ENCODE results near the gene NRIP1. TPM values are rescaled to one million over a fixed set of nuclear protein-coding genes. Genes with fewer than 3 reads are reported as not detected.
A peak's percentile ranks its signal among the peaks of the same experiment; 100 is the strongest.

Gene NRIP1
- total and polyA plus RNA-seq, 9 of the 15 experiments (the other 6 are each of a cell fraction or from before 2014, with no cell fraction given) = 4.3 to 42.8 (median 19.6) TPM

DNA sequence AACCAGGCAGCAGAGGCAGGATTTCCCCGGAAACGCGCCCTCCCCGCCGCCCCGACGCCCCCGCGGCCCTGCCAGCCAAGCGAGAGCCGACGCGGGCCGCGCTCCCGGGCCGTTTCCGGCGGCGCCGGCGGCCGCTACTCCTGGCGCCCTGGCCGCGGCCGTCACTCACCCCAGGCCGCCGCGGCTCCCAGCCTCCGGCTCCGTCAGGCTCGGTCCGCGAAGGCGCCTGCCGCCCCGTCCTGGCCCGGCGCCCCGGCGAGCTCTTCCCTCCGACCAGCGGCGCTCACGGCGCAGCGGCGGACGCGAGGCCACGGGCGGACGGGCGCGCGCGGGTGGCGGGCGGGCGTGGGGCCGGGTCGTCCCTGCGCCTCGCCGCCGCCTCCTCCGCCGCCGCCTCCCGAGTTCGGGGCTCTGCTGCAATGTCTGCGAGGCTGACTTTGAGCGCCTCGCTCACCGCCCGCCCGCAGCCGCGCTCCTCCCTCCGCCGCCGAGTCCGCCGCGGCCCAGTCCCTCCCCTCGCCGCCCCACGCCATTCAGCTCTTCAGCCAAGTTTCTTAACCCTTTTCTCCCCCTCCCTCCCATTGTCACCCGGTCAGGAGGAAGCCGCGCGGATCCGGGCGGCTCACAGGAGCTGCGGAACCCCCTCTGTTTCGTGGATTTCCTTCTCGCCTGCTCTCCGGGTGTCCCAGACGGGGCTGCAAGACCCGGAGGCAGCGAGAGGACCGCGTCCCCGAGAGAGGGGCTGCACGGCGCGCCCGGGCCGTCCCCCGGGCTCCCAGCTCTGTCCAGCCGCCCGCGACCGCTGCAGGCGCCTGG lies at the start of gene NRIP1 (continued):
- TF ChIP-seq, protein P1, sequence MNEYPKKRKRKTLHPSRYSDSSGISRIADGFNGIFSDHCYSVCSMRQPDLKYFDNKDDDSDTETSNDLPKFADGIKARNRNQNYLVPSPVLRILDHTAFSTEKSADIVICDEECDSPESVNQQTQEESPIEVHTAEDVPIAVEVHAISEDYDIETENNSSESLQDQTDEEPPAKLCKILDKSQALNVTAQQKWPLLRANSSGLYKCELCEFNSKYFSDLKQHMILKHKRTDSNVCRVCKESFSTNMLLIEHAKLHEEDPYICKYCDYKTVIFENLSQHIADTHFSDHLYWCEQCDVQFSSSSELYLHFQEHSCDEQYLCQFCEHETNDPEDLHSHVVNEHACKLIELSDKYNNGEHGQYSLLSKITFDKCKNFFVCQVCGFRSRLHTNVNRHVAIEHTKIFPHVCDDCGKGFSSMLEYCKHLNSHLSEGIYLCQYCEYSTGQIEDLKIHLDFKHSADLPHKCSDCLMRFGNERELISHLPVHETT (CRISPR knock-in tag; conservative IDR thresholded peaks at IDR 0.05 in 1 of 2, IDR thresholded peaks at IDR 0.05 in 1 of 2) = peak in 1 of 2 experiments; percentile 77; a peak in 2 of 4 replicates
- TF ChIP-seq MYNN (IDR thresholded peaks at IDR 0.05) (no peak), MYNN (CRISPR knock-in tag; IDR thresholded peaks at IDR 0.05) (no peak), YY1 (IDR thresholded peaks at IDR 0.05; ENCODE audit: borderline replicate concordance in 1 of 3, control insufficient read depth in 1 of 3, extremely low read depth in 1 of 3, insufficient read depth in 3 of 3, insufficient read length in 1 of 3, insufficient replicate concordance in 2 of 3, low read depth in 1 of 3, low read length in 2 of 3) (peak in 1 of 3 experiments; percentile 16), FUS (optimal IDR thresholded peaks at IDR 0.05; ENCODE audit: low read depth, low read length) (peak; percentile 14), RBBP5 (IDR thresholded peaks at IDR 0.05; ENCODE audit: borderline replicate concordance, insufficient read depth, low read length, poor library complexity, severe bottlenecking) (peak; percentile 77), ATF7 (IDR thresholded peaks at IDR 0.05) (peak; percentile 52), BRCA1 (IDR thresholded peaks at IDR 0.05) (no peak), BRCA1 (CRISPR knock-in tag; IDR thresholded peaks at IDR 0.05) (no peak), PHF8 (IDR thresholded peaks at IDR 0.05; ENCODE audit: borderline replicate concordance, low read length) (peak; percentile 66; the same call in 1 of the 2 replicates), ZNF785 (CRISPR knock-in tag; IDR thresholded peaks at IDR 0.05) (no peak)
- TF ChIP-seq, protein P2, sequence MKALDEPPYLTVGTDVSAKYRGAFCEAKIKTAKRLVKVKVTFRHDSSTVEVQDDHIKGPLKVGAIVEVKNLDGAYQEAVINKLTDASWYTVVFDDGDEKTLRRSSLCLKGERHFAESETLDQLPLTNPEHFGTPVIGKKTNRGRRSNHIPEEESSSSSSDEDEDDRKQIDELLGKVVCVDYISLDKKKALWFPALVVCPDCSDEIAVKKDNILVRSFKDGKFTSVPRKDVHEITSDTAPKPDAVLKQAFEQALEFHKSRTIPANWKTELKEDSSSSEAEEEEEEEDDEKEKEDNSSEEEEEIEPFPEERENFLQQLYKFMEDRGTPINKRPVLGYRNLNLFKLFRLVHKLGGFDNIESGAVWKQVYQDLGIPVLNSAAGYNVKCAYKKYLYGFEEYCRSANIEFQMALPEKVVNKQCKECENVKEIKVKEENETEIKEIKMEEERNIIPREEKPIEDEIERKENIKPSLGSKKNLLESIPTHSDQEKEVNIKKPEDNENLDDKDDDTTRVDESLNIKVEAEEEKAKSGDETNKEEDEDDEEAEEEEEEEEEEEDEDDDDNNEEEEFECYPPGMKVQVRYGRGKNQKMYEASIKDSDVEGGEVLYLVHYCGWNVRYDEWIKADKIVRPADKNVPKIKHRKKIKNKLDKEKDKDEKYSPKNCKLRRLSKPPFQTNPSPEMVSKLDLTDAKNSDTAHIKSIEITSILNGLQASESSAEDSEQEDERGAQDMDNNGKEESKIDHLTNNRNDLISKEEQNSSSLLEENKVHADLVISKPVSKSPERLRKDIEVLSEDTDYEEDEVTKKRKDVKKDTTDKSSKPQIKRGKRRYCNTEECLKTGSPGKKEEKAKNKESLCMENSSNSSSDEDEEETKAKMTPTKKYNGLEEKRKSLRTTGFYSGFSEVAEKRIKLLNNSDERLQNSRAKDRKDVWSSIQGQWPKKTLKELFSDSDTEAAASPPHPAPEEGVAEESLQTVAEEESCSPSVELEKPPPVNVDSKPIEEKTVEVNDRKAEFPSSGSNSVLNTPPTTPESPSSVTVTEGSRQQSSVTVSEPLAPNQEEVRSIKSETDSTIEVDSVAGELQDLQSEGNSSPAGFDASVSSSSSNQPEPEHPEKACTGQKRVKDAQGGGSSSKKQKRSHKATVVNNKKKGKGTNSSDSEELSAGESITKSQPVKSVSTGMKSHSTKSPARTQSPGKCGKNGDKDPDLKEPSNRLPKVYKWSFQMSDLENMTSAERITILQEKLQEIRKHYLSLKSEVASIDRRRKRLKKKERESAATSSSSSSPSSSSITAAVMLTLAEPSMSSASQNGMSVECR (CRISPR knock-in tag; IDR thresholded peaks at IDR 0.05) = 0 out of 2 replicates have a peak, but pooled peaks have one; percentile 19
- TF ChIP-seq, protein P3, sequence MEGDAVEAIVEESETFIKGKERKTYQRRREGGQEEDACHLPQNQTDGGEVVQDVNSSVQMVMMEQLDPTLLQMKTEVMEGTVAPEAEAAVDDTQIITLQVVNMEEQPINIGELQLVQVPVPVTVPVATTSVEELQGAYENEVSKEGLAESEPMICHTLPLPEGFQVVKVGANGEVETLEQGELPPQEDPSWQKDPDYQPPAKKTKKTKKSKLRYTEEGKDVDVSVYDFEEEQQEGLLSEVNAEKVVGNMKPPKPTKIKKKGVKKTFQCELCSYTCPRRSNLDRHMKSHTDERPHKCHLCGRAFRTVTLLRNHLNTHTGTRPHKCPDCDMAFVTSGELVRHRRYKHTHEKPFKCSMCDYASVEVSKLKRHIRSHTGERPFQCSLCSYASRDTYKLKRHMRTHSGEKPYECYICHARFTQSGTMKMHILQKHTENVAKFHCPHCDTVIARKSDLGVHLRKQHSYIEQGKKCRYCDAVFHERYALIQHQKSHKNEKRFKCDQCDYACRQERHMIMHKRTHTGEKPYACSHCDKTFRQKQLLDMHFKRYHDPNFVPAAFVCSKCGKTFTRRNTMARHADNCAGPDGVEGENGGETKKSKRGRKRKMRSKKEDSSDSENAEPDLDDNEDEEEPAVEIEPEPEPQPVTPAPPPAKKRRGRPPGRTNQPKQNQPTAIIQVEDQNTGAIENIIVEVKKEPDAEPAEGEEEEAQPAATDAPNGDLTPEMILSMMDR (IDR thresholded peaks at IDR 0.05 in 2 of 3, conservative IDR thresholded peaks at IDR 0.05 in 1 of 3; ENCODE audit: insufficient read depth in 2 of 3, low read depth in 1 of 3, low read length in 3 of 3) = no peak
- TF ChIP-seq, protein P4, sequence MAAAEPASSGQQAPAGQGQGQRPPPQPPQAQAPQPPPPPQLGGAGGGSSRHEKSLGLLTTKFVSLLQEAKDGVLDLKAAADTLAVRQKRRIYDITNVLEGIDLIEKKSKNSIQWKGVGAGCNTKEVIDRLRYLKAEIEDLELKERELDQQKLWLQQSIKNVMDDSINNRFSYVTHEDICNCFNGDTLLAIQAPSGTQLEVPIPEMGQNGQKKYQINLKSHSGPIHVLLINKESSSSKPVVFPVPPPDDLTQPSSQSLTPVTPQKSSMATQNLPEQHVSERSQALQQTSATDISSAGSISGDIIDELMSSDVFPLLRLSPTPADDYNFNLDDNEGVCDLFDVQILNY (CRISPR knock-in tag; IDR thresholded peaks at IDR 0.05) = no peak
- TF ChIP-seq, protein P5, sequence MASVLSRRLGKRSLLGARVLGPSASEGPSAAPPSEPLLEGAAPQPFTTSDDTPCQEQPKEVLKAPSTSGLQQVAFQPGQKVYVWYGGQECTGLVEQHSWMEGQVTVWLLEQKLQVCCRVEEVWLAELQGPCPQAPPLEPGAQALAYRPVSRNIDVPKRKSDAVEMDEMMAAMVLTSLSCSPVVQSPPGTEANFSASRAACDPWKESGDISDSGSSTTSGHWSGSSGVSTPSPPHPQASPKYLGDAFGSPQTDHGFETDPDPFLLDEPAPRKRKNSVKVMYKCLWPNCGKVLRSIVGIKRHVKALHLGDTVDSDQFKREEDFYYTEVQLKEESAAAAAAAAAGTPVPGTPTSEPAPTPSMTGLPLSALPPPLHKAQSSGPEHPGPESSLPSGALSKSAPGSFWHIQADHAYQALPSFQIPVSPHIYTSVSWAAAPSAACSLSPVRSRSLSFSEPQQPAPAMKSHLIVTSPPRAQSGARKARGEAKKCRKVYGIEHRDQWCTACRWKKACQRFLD (CRISPR knock-in tag; IDR thresholded peaks at IDR 0.05) = peak; percentile 84

Data from K562 (cell line).